ENCODE measurements around the gene CD52. TPM values are rescaled to one million over a fixed set of nuclear protein-coding genes. Genes with fewer than 3 reads are reported as not detected.
"Not testable (repeated sequence)": the region's sequence is repeated elsewhere in the genome, so short reads cannot be mapped to it uniquely, and the experiment has no call there.

The CD52 gene
- total RNA-seq, 1 experiment from 2014 or later, result not detected

DNA sequence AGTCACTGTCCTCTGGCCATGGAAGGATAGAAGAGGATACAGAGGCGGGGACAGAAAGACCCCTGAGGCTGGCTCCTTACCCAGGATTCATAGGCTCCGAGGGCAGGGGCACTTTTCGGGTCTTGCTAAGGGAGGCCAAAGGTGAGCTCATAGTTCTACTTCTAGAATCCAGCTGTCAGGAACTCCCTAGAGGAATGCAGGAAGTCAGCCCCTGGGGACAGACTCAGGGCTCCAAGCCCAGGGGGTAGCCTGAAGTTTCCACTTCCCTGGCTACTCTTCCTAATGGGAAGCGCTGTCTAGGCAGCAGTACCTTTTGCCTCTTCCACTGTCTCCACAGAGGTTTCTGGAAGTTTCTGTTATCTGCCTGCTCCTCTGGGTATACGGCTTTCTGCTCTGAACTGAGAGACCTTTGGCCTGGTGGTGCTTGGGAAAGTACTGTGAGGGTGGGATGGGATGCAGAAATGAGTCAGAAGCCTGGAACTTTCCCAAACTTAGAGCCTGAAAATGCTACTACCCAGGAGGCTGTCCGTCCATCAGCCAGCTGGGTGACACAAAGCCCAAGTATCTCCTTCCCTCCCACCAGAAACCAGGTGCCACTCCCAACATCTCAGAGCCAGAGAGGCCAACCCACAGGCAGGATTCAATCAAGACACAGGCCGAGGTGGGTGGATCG lies 14.9 kb upstream of the CD52 start:
- DNase-seq (ENCODE audit: low read depth), result peak; percentile 92

DNA sequence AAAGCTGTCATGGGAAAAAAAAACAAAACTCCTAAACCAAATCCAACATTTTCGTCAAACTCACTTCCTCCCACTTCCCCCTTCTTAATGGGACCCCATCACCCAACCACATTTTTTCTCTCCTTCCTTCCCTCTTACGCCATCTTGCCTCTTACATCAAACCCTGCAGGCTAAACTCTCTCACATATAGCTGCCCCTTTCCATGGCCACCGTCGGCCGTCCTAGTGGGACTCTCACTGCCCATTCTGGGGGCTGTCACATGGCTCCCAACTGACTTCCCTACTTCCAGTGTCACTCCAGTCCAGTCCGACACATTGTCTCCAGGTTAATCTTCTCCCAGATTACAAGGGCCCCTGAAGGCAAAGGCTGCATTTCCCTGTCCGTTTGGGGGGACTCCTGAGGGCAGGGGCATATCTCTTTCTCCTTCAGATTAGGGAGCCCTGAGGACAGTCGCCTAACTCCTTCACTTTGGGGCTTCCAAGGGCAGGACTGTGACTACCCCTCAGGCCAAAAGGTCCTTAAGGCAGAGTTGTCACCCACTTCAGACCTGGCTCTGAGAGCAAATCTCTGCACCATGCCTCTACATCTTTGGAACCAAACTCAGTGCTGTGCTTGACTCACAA lies 12.0 kb upstream of the CD52 start:
- no peak for DNase-seq (ENCODE audit: low read depth)

DNA sequence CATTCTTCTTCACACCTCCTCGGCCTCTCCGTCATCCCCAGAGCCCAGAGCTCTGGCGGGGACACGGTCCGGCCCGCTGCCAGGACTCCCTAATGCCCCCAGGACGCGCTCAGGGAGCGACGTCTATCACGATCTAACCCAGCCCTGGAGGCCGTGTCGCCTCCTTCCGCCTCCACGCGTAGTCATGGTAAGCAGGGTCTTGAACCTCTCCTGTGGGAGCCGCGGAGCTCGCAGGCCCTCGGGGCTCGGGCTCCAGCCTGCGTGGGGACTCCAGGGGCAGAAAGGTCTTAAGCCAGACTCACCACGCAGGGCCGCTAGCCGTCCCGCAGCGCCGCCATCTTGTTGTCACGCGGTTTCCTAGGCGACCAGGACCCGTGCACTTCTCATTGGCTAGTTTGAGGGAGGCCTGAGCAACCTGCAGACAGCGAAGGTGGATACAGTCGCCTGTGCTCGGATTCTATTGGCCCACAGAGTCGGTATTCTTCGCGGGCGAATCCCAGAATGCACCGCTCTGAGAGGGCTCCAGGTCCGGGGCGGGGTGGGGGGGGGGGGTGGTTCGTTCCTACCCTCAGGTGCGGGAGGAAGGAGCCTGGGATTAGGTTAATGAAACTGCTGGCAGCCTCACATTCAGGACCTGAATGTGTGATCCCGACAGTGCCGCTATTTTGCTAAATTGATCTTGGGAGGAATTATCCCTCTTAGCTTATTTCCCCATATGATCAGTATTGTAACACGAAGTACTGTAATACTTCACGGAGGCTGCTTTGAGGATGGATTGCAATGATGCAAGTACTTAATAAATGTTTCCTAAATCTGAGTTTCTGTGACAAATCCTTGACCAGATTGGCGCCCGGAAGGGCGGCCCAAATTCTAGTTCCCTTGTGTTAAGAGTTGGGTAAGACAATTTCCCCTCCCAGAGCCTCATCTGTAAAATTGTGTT lies 11.2 kb upstream of the CD52 start, which contains the start of gene UBXN11:
Gene UBXN11, minus strand, starts transcription at position 347 of the 940 bp plus-strand sequence. CDS start 3,753 bp downstream, outside the sequence.
- peak; percentile 93 for DNase-seq (ENCODE audit: low read depth)

DNA sequence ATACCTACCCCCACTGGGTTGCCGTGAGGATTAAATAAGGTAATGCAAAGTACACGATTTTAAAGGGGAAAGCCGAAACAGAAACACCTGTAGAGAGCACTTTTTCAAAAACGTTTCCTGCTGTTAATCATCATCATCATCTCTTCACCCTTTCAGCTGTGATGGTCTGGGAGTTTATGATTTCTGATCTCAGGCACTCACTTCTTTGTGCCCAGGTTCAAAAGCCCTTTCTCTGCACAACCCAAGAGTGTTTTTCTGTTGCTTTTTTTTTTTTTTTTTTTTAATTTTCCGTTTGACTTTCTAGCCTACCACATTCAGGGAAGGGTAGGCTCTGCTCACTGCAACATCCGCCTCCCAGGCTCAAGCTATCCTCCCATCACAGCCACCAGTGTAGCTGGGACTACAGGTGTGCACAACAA lies 10.4 kb upstream of the CD52 start:
- no peak for DNase-seq (ENCODE audit: low read depth)

DNA sequence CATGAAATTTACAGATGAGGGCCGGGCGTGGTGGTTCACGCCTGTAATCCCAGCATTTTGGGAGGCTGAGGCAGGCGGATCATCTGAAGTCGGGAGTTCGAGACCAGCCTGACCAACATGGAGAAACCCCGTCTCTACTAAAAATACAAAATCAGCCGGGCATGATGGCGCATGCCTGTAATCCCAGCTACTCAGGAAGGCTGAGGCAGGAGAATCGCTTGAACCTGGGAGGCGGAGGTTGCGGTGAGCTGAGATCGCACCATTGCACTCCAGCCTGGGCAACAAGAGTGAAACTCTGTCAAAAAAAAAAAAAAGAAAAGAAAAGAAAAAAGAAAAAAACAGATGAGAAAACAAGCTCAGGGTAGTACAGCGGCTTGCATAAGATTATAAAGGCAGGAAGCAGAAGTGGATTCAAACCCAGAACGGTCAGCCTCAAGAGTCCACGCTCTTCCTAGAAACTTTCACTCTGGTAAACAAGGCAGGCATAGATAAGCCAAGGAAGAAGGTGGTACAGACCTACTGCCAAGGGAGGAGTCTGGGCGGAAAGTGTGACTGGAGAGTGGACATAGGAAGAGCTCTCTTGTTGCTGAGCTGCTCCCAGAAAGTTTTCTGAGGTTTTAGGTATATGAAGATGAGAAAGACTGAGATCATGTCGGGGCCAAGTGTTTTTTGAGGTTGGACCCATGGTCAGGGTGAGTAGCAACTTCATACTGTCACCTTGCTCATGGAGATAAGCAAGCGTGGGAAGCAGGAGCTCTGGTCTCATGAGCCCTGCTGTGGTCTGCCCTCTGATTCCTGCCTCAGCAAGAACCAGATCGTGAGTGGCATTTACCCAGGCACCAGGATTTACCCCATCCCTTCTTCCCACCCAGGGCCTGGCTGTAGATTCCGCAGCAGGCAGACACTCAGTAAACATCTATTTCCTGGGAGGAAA lies 9.5 kb upstream of the CD52 start:
- DNase-seq (ENCODE audit: low read depth), result not testable (repeated sequence)

DNA sequence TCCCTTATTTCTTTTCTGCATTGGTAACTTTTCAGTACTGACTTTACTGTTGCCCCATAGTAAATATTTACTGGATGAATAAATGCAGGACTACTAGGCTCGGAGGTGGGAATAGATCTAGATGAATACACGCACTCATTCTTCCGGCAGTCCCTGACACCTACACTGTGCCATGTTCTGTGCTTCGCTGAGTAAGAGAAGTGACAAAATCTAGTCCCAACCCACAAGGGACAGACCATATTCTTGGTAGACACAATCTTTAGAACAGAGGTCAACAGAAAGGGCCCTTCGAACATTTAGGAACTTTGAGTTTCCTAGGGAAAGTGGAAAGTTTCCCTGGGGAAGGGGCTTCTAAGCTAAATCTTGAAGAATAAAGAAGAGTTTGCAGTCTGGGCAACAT lies 3.3 kb upstream of the CD52 start:
- DNase-seq (ENCODE audit: low read depth), result no peak

DNA sequence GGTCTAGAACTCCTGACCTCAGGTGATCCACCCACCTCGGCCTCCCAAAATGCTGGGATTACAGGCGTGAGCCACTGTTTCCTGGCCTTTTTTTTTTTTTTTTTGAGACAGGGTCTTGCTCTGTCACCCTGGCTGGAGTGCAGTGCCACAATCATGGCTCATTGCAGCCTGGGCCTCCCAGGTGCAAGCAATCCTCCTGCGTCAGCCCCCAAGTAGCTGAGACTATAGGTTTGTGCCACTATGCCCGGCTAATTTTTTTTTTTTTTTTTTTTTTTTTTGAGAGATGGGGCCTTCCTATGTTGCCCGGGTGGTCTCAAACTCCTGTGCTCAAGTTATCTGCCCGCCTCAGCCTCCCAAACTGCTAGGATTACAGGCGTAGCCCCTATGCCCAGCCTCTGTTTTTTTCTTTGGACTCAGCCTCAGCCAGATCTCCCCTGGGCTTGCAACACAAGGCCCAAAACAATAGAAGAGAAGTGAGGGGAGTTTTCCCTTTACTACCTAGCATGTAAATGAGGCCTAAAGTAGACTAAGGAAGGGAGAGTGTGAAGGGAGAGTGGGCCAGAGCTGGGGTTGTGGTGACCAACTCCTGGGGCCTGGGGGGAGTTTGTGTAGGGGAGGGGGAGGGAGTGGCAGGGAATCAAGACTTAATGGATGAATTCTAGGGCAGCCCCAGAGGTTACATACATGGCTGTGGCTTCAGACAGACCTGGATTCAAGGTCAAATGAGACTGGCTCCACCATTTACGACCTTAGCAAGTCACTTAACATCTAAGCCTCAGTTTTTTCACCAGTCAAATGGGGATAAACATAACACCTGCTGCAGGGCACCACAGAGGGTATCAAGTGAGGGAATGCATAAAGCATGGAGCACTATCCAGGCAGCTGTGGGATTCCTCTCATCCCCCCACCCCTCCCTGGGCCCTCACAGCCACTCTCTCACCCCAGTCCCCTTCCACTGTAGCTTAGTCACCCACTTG lies 1.6 kb upstream of the CD52 start:
- DNase-seq (ENCODE audit: low read depth), result no peak

DNA sequence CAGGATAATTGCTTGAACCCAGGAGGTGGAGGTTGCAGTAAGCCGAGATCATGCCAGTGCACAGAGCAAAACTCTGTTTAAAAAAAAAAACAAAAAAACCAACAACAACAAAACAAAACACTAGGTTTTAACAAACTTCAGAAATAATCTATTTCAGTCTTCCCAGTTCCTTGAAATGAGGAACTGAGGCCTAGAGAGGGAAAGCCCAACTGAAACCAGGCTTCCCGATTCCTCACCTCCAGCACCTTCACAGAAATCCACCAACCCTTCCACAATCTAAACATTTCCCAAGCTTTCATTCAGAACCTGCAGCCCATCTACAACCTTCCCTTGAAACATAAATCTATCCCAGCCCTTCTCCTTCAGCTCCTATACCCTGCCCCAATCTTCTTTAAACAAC lies 612 bp upstream of the CD52 start:
- no peak for DNase-seq (ENCODE audit: low read depth)

DNA sequence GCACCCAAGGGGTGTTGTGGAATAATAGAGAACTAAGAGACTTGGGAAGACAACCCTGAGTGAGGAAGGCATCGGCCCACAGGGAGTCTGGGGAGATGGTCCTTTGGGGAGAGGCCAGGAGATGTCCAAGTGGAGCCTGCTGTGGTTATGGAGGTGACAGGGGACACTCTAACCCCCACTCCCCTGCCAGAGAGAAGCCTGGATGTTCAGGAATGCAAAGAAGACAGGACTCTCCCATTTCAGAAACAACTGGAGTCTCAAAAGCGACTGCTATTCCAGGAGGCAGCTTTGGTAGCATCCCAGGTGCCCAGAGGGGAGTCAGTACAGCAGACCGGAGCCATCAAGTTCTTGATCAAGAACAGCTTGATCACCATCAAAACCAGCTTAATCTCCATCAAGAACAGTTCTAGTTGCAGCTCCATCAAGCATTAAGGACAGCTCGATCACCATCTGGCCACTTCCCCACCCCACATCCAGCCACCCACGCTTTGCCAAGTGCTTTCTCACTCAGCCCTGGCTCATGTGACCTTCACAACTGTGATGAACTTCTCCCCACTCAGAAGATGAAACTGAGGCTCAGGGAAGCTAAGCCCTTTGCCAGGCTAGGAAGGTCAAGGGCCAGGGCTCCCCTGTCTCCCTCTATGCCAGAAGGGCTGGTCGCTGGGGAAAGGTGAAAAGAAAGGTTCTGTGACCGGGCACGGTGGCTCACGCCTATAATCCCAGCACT lies 743 bp downstream of the CD52 start:
- DNase-seq (ENCODE audit: low read depth), result no peak

DNA sequence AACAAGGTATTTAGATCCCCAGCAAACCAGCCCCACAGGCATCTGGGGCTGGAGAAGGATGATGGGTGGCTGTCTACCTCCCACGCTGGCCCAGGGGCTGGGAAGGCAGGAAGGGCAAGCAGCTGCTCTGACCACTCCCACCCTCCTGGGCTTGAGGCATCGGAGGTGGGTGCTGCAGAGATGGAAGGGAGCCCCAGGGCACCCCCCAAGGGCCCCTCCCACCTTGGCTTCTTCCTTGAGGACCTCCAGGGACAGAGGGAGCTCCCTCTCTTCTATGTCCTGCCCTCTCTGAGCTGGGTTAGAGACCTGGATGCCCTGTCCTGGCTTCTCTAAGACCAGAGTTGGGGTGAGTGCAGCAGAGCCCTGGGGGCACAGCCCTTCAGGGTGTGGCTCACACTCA lies 3.1 kb downstream of the CD52 start:
- DNase-seq (ENCODE audit: low read depth), result no peak

DNA sequence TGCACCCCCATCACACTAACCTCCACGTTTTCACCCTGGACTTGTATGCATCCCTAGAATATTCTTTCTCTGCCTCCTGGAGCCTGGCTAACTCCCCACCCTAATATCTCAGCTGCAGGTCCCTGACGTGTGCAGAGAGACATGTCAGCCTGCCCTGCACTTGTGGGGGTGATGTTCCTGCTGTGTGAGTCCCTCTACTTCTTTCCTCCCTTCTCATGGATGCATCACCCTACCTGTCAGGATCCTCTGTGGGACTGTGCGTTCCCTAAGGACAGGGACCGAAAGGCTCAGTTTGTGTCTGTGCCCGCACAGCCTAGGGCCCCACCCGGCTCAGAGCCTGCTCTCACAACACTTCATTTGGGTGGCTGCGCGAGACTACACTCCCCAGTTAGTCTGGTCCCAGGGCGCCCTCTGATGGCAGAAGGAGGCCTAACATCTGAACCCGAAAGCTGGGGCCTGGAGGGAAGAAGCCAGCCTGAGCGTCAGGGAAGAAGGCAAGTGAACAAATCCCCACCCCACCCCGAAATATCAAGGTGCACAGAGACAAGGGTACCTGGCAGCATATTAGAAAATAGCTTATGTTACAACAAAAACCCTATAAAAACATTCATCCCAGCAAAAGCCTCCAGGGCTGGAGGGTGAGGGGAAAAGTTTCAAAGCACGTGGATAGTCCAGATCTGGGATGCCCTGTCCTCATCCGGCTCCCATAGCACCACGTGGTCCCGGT lies 3.7 kb downstream of the CD52 start:
- peak; percentile 86 for DNase-seq (ENCODE audit: low read depth)

DNA sequence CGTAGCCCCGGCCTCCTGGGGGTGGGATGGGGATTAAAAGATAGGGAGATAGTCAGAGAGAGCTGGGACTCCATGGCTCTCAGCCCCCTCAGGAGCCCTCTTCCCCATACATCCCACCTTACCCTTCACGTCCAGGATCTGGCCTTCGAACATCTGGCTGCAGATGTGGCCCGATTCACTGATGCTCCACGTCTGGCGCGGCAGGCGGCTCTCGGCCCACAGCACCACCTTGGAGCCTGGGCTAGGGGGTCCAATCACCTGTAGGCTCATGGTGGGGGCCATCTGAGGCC lies 4.2 kb downstream of the CD52 start:
- no peak for DNase-seq (ENCODE audit: low read depth)

DNA sequence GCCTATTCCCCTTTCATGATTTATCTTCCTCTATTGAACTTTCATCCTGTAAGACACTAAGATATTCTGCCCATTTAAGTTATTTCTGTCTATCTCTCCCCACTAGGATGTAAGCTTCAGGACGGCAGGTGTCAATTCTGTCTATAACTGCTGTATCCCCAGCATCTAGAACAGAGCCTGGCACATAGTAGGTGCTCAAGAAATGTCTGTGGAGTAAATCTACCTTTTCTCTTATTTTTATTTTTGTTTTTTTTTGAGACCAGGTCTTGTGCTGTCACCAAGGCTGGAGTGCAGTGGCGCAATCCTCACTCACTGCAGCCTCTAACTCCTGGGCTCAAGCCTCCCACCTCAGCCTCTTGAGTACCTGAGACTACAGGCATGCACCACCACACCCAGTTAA lies 5.6 kb downstream of the CD52 start:
- DNase-seq (ENCODE audit: low read depth), result no peak

DNA sequence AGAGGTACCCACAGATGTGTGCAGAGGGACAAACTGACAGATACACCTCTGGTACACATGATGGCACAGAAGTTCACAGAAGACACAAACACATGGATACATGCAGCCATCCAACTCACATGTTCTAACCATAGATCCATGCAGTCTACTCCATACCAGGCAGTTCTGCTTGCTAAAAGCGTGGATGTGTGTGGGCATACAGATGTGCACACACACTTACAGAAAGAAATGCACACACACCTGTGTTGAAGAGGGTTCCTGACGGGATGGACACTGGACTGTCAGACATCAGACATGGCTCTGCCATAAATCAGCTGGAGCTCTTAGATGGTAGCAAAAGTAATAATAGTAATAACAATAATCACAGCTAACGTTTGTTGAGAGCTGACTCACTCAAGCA lies 6.8 kb downstream of the CD52 start:
- no peak for DNase-seq (ENCODE audit: low read depth)

DNA sequence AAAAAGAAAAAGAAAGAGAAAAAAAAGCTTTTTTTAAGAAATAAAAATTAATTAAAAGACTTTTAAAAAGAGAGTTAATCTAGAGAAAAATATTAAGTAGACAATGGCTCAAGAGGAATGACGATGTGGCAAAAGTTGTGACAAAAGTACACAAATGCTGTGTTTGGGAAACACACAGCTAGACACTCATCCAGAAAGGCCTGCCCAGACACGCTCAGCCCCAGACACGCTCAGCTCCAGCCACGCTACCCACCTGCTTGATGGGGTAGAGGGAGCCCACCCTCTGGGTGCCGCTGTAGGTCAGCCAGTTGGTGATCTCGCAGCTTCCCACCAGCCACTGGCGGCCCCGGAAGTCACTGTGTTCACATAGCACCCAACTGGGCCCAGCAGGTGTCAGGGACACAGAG lies 10.2 kb downstream of the CD52 start:
- DNase-seq (ENCODE audit: low read depth), result no peak

DNA sequence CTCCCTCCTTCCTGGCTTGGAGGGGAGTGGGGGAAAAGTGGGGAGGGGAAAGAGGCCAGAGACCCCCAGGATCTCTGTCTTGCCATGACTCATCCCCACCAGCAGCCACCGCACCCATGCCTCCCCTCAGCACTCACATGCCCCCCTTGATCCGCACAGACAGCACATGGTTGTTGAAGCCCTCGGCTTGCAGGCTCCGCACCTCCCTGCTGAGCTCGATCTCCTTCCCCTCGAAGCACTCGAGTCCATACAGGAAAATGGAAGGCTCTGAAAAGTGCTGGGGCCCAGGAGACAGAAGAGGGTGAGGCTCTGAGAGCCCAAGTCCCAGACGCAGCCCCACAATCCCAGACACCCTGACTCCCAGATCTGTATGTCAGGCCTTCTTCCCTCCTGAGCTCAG lies 10.8 kb downstream of the CD52 start:
- DNase-seq (ENCODE audit: low read depth), result no peak

DNA sequence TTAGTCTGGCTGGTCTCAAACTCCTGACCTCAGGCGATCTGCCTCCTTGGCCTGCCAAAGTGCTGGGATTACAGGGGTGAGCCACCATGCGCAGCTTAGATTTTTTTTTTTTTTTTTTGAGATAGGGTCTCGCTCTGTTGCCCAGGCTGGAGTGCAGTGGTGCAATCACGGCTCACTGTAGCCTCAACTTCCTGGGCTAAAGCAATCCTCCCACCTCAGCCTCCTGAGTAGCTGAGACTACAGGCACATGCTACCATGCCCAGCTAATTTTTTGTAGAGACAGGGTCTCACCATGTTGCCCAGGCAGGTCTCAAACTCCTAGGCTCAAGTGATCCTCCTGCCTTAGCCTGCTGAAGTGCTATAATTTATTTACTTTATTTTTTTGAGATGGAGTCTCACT lies 11.6 kb downstream of the CD52 start:
- DNase-seq (ENCODE audit: low read depth), result not testable (repeated sequence)

DNA sequence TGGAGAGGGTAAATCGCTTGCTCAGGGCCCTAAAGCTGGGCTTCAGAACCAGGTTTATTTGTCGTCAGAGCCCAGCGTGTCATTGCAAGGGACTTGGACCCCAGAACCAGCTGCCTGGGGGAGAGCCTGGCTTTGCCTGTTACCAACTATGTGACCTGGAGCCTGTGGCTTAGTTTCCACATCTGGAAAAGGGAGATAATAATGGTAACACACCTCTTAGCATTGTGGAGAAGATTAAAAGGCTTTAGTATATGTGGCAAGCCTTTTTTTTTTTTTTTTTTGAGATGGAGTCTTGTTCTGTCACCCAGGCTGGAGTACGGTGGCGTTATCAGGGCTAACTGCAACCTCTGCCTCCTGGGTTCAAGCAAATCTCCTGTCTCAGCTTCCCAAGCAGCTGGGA lies 12.5 kb downstream of the CD52 start:
- no peak for DNase-seq (ENCODE audit: low read depth)

DNA sequence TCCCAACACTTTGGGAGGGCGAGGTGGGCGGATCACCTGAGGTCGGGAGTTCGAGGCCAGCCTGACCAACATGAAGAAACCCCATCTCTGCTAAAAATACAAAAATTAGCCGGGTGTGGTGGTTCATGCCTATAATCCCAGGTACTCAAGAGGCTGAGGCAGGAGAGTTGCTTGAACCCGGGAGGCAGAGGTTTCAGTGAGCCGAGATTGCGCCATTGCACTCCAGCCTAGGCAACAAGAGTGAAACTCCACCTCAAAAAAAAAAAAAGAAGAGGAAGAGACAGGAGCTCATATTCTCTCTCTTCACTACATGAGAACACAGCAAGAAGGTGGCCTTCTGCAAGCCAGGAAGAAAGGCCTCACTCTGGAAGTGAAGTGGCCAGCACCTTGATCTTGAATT lies 15.6 kb downstream of the CD52 start:
- DNase-seq (ENCODE audit: low read depth), result not testable (repeated sequence)

Data from Daoy (cell line).